Activated CD4-positive, alpha-beta T cell treated with anti-CD3 and anti-CD28 coated beads, Interleukin-2, amount 10 ng/mL, durations not matched to agents 24 days and 14 days (primary cell): Measurements from ENCODE around the gene TMA7. TPM values are rescaled to one million over a fixed set of nuclear protein-coding genes. Genes with fewer than 3 reads are reported as not detected.
A peak's percentile ranks its signal among the peaks of the same experiment; 100 is the strongest.

ENCODE experiments used
- DNase-seq: peaks from one replicate; pipeline ENCODE4 v3.0.0; 2022
- H3K27ac Mint-ChIP-seq: one replicate; pipeline ENCODE4 v1.8.0; 2022; ENCODE audit warnings: mild to moderate bottlenecking, mixed read lengths
- H3K27me3 Mint-ChIP-seq: one replicate; pipeline ENCODE4 v1.8.0; 2022; ENCODE audit warnings: mixed read lengths
- H3K36me3 Mint-ChIP-seq: one replicate; pipeline ENCODE4 v1.8.0; 2022; ENCODE audit warnings: low read depth, mild to moderate bottlenecking, mixed read lengths
- H3K4me1 Mint-ChIP-seq: one replicate; pipeline ENCODE4 v1.8.0; 2021; ENCODE audit warnings: mixed read lengths
- H3K4me3 Mint-ChIP-seq: one replicate; pipeline ENCODE4 v1.8.0; 2022; ENCODE audit warnings: mild to moderate bottlenecking, moderate library complexity, mixed read lengths
- H3K9me3 Mint-ChIP-seq: one replicate; pipeline ENCODE4 v1.8.0; 2021; ENCODE audit warnings: mixed read lengths
- intact Hi-C: fragments of 100-400 bp; cut with micrococcal nuclease; formaldehyde crosslinking; loops from one replicate; pipeline ENCODE4 v1.15.1; 2023
- total RNA-seq: library from RNA; stranded (reverse); gene quantifications from 2 replicates; pipeline ENCODE4 v1.2.3, GENCODE V29; 2022

Gene TMA7
- total RNA-seq, 1 donor from 2014 or later = 275 TPM

GRCh38 chr3:48432411-48433371, 7.4 kb upstream of the TMA7 start:
- Mint-ChIP-seq H3K27me3 (peaks cover 11% of the 10 kb centered on the region), H3K4me3 (no peak overlapping the region), H3K9me3 (no peaks in the 10 kb centered on the region), H3K36me3 (peaks cover 21% of the 10 kb centered on the region), H3K27ac (no peak overlapping the region), H3K4me1 (peaks cover 25% of the 10 kb centered on the region)
- intact Hi-C loops = no loop called here
- no peak for DNase-seq

GRCh38 chr3:48433472-48434118, 6.5 kb upstream of the TMA7 start:
- intact Hi-C loops = no loop called here
- H3K27me3 Mint-ChIP-seq = peaks cover 3% of the 10 kb centered on the region

GRCh38 chr3:48434591-48435222, 5.3 kb upstream of the TMA7 start:
- peaks cover 37% of the 10 kb centered on the region for H3K4me1 Mint-ChIP-seq
- intact Hi-C loops = no loop called here
- H3K4me3 Mint-ChIP-seq = no peak overlapping the region
- no peaks in the 10 kb centered on the region for H3K9me3 Mint-ChIP-seq
- DNase-seq = no peak
- peaks cover 21% of the 10 kb centered on the region for H3K36me3 Mint-ChIP-seq
- no peak overlapping the region for H3K27ac Mint-ChIP-seq
- peaks cover 3% of the 10 kb centered on the region for H3K27me3 Mint-ChIP-seq

More at GRCh38 chr3:48433472-48434118, 6.5 kb upstream of the TMA7 start:
- peaks cover 32% of the 10 kb centered on the region for H3K4me1 Mint-ChIP-seq
- DNase-seq = no peak
- no peak overlapping the region for H3K27ac Mint-ChIP-seq
- H3K36me3 Mint-ChIP-seq = peaks cover 21% of the 10 kb centered on the region
- H3K9me3 Mint-ChIP-seq = no peaks in the 10 kb centered on the region
- no peak overlapping the region for H3K4me3 Mint-ChIP-seq

GRCh38 chr3:48435223-48435595, 4.8 kb upstream of the TMA7 start:
- no peaks in the 10 kb centered on the region for H3K27me3 Mint-ChIP-seq
- no peak for DNase-seq
- H3K36me3 Mint-ChIP-seq = peaks cover 26% of the 10 kb centered on the region
- H3K4me3 Mint-ChIP-seq = no peak overlapping the region
- H3K27ac Mint-ChIP-seq = no peak overlapping the region
- H3K4me1 Mint-ChIP-seq = peaks cover 37% of the 10 kb centered on the region
- intact Hi-C loops = no loop called here
- no peaks in the 10 kb centered on the region for H3K9me3 Mint-ChIP-seq

GRCh38 chr3:48435774-48436476, 4.1 kb upstream of the TMA7 start:
- Mint-ChIP-seq H3K9me3 (no peaks in the 10 kb centered on the region), H3K27ac (no peak overlapping the region), H3K36me3 (peaks cover 28% of the 10 kb centered on the region), H3K27me3 (no peaks in the 10 kb centered on the region), H3K4me3 (no peak overlapping the region), H3K4me1 (peaks cover 31% of the 10 kb centered on the region)
- peak; percentile 95 for DNase-seq
- intact Hi-C loops = loop anchor here (1.0 to 2.0 kb wide), 4 partner anchors 35 to 241 kb away; no protein-coding TSS in a partner anchor

GRCh38 chr3:48436477-48436787, 3.6 kb upstream of the TMA7 start:
- H3K27ac Mint-ChIP-seq = no peak overlapping the region
- no peaks in the 10 kb centered on the region for H3K9me3 Mint-ChIP-seq
- H3K4me3 Mint-ChIP-seq = no peak overlapping the region
- no peaks in the 10 kb centered on the region for H3K27me3 Mint-ChIP-seq
- peaks cover 27% of the 10 kb centered on the region for H3K4me1 Mint-ChIP-seq
- peaks cover 29% of the 10 kb centered on the region for H3K36me3 Mint-ChIP-seq
- intact Hi-C loops = loop anchor here (1.0 to 2.0 kb wide), 4 partner anchors 35 to 242 kb away; no protein-coding TSS in a partner anchor
- no peak for DNase-seq

- Mint-ChIP-seq H3K27ac (no peak overlapping the region), H3K4me3 (no peak overlapping the region), H3K9me3 (no peaks in the 10 kb centered on the region), H3K27me3 (no peaks in the 10 kb centered on the region), H3K36me3 (peaks cover 30% of the 10 kb centered on the region), H3K4me1 (peaks cover 25% of the 10 kb centered on the region)
- intact Hi-C loops = loop anchor here (1.0 to 2.0 kb wide), 4 partner anchors 36 to 242 kb away; no protein-coding TSS in a partner anchor
- no peak for DNase-seq
These were observed 3.2 kb upstream of the TMA7 start for GRCh38 chr3:48436855-48437254.

- H3K4me1 Mint-ChIP-seq = peaks cover 23% of the 10 kb centered on the region
- peaks cover 39% of the 10 kb centered on the region for H3K36me3 Mint-ChIP-seq
- H3K4me3 Mint-ChIP-seq = no peak overlapping the region
- H3K27ac Mint-ChIP-seq = no peak overlapping the region
- no peak for DNase-seq
- no peaks in the 10 kb centered on the region for H3K9me3 Mint-ChIP-seq
- H3K27me3 Mint-ChIP-seq = no peaks in the 10 kb centered on the region
- intact Hi-C loops = loop anchor here (2.0 kb wide), 1 partner anchor 243 kb away; no protein-coding TSS in a partner anchor
These were observed 2.2 kb upstream of the TMA7 start for GRCh38 chr3:48437812-48438211.

GRCh38 chr3:48440590-48440958, 517 bp downstream of the TMA7 start:
- Mint-ChIP-seq H3K27me3 (no peaks in the 10 kb centered on the region), H3K36me3 (peaks cover 43% of the 10 kb centered on the region), H3K9me3 (no peaks in the 10 kb centered on the region), H3K27ac (peak overlapping the region; percentile 92), H3K4me1 (peaks cover 19% of the 10 kb centered on the region), H3K4me3 (peak overlapping the region; percentile 96)
- intact Hi-C loops = loop anchor here (1.0 to 2.0 kb wide), 4 partner anchors 32 to 252 kb away; partner anchors contain the start of genes CDC25A and PFKFB4
- DNase-seq = no peak

GRCh38 chr3:48441940-48442339, 1.9 kb downstream of the TMA7 start:
- intact Hi-C loops = loop anchor here (2.0 kb wide), 3 partner anchors 107 to 253 kb away; partner anchors contain the start of genes CDC25A and PFKFB4
- H3K4me3 Mint-ChIP-seq = peak overlapping the region; percentile 96
- H3K27ac Mint-ChIP-seq = no peak overlapping the region

GRCh38 chr3:48445277-48445882, 5.3 kb downstream of the TMA7 start:
- H3K9me3 Mint-ChIP-seq = no peaks in the 10 kb centered on the region
- intact Hi-C loops = no loop called here
- peak overlapping the region; percentile 91 for H3K27ac Mint-ChIP-seq
- no peak for DNase-seq
- peak overlapping the region; percentile 93 for H3K4me3 Mint-ChIP-seq
- H3K27me3 Mint-ChIP-seq = no peaks in the 10 kb centered on the region
- H3K36me3 Mint-ChIP-seq = peaks cover 46% of the 10 kb centered on the region
- H3K4me1 Mint-ChIP-seq = peaks cover 23% of the 10 kb centered on the region

More at GRCh38 chr3:48441940-48442339, 1.9 kb downstream of the TMA7 start:
- Mint-ChIP-seq H3K9me3 (no peaks in the 10 kb centered on the region), H3K4me1 (peaks cover 27% of the 10 kb centered on the region), H3K36me3 (peaks cover 47% of the 10 kb centered on the region), H3K27me3 (no peaks in the 10 kb centered on the region)
- no peak for DNase-seq

GRCh38 chr3:48446043-48446424, 6.0 kb downstream of the TMA7 start:
- Mint-ChIP-seq H3K36me3 (peaks cover 40% of the 10 kb centered on the region), H3K27me3 (no peaks in the 10 kb centered on the region), H3K27ac (peak overlapping the region; percentile 91), H3K9me3 (no peaks in the 10 kb centered on the region), H3K4me3 (peak overlapping the region; percentile 93), H3K4me1 (peaks cover 23% of the 10 kb centered on the region)
- intact Hi-C loops = loop anchor here (1.0 to 2.0 kb wide), 3 partner anchors 27 to 189 kb away; partner anchors contain the start of gene SLC26A6
- DNase-seq = no peak
